HTR-8/SVneo (cell line): Measurements from ENCODE around the gene ANKRD30A.
"Not testable (repeated sequence)": the region's sequence is repeated elsewhere in the genome, so short reads cannot be mapped to it uniquely, and the experiment has no call there.

Experiments used
- DNase-seq: peaks from one replicate; pipeline ENCODE4 v3.0.0; 2011; ENCODE audit warnings: low spot score, mixed read lengths; ENCODE audit not compliant: insufficient read length
- FAIRE-seq: peaks from 2 replicates; lab custom pipeline; 2011; peaks lifted over from hg19 to GRCh38; lab: Jason Lieb, UNC

The ANKRD30A gene

DNA sequence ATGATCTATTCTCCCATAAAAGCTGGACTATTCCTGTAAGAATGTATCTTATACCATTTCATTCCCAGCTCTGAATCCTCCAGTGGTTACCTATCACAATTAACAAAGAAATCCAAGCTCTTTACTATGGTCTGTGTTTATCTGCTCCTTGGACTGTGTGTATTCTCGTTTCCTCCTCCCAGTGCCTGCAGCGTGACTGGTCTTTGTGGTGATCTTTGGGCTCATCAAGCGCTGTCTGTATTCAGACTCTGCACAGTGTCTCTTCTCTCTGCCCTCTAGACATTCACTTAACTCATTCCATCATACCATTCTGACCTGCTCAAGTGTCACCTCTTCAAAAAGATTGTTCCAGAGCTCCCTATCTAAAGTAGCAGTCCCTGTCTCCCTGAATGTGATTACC is 130.4 kb downstream of the ANKRD30A start:
- DNase-seq, result not testable (repeated sequence)

DNA sequence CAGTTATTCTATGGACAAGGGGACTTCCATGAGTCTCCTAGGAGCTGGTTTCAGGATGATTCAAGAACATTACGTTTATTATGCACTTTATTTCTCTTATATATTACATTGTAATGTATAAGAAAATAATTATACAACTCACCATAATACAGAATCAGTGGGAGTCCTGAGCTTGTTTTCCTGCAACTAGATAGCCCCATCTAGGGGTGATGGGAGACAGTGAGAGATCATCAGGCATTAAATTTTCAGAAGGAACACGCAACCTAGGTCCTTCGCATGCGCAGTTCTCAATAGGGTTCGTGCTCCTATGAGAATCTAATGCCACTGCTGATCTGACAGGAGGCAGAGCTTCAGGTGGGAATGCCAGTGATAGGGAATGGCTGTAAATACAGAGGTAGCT is 137.9 kb downstream of the ANKRD30A start:
- FAIRE-seq (no peak), DNase-seq (no peak)

More for the DNA sequence above, 130.4 kb downstream of the ANKRD30A start:
- not testable (repeated sequence) for FAIRE-seq

DNA sequence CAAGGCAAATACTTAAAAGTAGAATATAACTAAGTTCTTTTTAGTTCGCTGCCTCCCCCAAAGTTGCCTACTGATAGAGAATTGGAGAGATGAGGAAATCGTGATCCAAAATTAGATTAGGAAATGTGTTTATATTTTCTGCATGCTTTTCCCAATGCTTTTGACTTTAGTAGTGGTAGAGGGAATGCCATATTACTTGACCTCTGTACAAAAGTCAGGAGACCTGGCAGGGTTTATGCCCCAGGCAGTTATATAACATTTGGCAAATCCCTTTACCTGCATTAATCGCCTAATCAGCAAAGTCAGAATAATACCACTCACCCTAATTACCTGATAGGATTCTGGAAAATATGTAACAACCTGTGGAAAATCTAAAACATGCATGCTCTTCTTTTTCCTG is 142.9 kb downstream of the ANKRD30A start:
- FAIRE-seq, result no peak

GRCh38 chr10:37269554-37270256 is 144.3 kb downstream of the ANKRD30A start:
- no peak for FAIRE-seq
- no peak for DNase-seq

More for the DNA sequence above, 142.9 kb downstream of the ANKRD30A start:
- DNase-seq, result no peak

DNA sequence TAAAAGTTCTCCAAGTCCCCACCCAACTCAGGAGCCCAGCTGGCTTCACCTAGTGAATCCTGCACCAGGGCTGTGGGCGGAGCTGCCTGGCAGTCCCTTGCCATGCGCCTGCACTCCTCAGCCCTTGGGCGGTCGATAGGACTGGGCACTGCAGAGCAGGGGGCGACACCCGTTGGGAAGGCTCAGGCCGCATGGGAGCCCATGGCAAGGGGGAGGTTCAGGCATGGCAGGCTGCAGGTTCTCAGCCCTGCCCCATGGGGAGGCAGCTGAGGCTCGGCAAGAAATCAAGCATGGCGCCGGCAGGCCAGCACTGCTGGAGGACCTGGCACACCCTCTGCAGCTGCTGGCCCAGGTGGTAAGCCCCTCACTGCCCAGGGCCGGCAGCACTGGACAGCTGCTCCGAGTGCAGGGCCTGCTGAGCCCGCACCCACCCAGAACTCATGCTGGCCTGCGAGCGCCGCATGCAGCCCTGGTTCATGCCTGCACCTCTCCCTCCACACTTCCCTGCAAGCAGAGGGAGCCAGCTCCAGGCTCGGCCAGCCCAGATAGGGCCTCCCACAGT is 149.9 kb downstream of the ANKRD30A start:
- no peak for FAIRE-seq
- no peak for DNase-seq

DNA sequence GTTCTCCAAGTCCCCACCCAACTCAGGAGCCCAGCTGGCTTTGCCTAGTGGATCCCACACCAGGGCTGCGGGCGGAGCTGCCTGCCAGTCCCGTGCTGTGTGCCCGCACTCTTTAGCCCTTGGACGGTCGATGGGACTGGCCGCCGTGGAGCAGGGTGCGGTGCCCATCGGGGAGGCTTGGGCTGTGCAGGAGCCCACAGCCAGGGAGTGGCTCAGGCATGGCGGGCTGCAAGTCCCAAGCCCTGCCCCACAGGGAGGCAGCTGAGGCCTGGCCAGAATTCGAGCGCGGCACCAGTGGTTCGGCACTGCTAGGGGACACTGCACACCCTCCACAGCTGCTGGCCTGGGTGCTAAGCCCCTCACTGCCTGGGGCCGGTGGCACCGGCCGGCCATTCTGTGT is 159.7 kb downstream of the ANKRD30A start:
- FAIRE-seq (no peak), DNase-seq (no peak)

DNA sequence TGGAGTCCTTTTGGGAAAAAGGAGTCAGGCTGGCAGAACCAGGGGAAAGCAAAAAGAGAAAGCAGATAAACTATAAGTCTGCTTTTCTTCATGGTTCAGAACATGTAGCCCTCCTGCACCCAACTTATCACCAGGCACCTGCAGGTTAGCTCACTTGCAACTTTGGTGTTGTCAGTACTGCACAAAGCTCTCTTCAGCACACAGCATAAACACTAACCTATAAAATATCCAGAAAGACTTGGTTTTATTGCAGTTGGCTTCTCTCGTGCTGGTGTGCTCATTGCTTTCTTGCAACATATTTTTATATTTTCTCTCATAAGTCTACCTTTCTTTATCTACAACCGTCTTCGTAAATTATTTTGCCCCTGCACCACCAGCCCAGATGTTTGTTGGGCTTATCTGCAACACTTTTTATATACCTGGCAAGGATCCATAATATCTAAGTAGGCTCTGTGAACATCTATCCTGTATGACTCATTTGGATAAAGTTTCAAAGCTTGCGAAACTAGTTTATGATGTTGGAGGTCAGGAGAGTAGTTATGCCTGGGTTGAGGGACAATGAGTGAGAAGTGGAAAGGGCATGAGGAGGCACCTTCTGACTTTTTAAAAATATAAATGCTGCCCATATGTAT is 164.6 kb downstream of the ANKRD30A start:
- DNase-seq, result no peak
- no peak for FAIRE-seq

- FAIRE-seq, result no peak
- DNase-seq, result no peak
These were observed 175.9 kb downstream of the ANKRD30A start for GRCh38 chr10:37301271-37301670.

DNA sequence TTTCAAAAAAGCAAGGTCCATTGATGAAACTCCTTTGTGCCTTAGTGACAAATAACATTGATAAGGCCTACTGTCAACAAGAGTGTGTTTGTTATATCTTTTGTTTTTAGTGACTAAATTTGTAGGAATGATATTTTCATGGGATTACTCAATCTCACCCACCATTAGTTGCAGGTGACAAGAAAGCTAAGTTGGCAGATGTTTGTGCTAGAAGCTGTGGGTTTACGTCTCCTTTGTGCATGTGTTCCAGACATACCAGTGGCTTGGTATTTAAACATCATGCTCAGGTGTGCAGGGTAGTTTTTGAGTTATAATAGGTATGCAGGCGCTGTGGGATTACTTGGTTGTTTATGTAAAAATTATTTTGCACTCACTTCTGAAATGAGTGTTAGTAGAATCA is 178.6 kb downstream of the ANKRD30A start:
- FAIRE-seq, result no peak
- DNase-seq, result no peak

DNA sequence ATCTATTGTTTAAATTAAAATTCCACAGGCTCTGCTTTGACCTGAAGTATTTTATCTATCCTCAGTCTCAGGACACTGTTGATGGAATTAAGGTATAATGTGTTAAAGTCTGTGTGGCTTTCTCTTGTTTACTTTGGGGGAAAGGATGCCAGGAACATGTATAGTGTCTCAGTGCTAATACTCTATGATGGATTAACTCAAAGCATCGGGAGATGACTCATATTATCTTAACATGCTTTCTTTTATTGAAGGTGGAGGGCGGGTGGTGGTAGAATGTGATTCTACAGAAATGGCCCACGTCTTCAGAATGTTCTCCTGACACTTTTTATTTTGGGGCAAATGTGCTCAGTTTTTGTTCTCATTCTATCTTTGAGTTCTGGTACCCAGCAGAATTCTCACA is 189.0 kb downstream of the ANKRD30A start:
- DNase-seq (no peak), FAIRE-seq (no peak)

GRCh38 chr10:37314862-37315261 is 189.5 kb downstream of the ANKRD30A start:
- no peak for FAIRE-seq
- no peak for DNase-seq

GRCh38 chr10:37344413-37344812 is 219.0 kb downstream of the ANKRD30A start:
- no peak for FAIRE-seq
- DNase-seq, result no peak

- FAIRE-seq (no peak), DNase-seq (no peak)
These were observed 254.6 kb downstream of the ANKRD30A start for GRCh38 chr10:37379991-37380390.

- FAIRE-seq (no peak), DNase-seq (no peak)
These were observed 255.9 kb downstream of the ANKRD30A start for GRCh38 chr10:37381271-37381670.

DNA sequence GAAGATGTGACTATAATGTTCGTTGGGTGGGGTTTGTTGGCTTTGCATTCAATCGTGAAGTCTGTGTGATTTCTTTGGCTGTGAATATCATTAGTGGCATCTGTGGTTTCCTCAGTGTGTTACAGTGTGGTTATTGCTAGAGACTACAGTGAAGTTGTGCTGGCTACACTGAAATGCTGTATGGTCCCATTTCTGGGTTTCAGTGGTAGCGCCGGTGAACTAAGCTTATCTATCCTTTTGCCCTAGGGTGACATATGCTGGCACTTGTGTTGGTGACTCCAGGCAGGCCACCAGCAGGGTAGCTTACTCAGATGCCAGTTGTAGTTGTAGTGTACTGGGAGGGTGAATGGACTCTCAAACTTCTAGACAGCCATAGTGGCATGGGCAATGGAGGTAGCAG is 259.5 kb downstream of the ANKRD30A start:
- DNase-seq (no peak), FAIRE-seq (peak; percentile 55)

- no peak for DNase-seq
- no peak for FAIRE-seq
These were observed 265.5 kb downstream of the ANKRD30A start for GRCh38 chr10:37390926-37391325.

GRCh38 chr10:37400774-37401173 is 275.4 kb downstream of the ANKRD30A start:
- not testable (repeated sequence) for DNase-seq, FAIRE-seq

DNA sequence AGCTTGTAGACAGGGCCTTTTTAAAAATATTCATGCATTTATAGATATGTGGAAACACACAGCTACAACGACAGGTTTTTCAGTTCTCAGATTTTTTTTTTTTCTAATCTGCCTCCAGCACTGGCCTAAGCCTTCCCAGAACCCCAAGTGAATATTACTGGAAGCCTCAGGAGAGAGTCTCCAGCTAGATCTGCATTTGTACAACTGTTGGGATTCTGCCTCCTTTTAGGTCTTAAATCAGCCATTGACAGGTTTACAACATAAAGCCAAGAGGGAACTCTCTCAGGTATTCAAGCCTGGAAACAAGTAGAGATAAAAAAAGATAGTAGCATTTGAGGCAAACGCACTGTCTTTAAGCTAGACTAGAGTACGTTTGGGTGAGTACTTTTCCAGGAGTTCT is 275.8 kb downstream of the ANKRD30A start:
- no peak for FAIRE-seq
- no peak for DNase-seq

DNA sequence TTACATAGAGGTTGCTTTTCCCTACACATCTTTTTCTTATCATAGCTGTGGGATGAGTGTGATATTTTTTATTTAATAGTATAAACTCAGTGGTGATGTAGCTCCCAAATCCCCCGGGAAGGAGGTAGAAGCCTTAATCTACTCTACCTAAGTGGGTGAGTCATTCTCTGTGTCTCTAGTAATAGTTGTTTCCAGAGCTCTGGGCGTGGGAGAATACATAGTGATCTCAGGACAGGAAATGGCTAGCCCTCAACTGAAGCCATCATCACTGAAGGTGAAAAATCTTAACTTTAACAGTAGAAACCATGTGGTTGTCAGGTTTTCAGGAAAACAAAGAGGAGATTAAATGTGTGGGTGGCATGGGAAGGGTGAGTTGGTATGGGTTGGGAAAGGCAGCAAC is 278.4 kb downstream of the ANKRD30A start:
- FAIRE-seq, result no peak
- no peak for DNase-seq
